ENCODE data around the gene VTCN1.

VTCN1 gene

GRCh38 chr1:117208580-117208979 is 2.1 kb downstream of the VTCN1 start:
- DNase-seq: no peak

- DNase-seq: no peak
Measured at GRCh38 chr1:117205368-117205767, 5.4 kb downstream of the VTCN1 start.

- no peak for DNase-seq
Measured at GRCh38 chr1:117201808-117202207, 8.9 kb downstream of the VTCN1 start.

GRCh38 chr1:117198097-117198496 is 12.6 kb downstream of the VTCN1 start:
- DNase-seq: no peak

- DNase-seq: no peak
Measured at GRCh38 chr1:117189726-117190125, 21.0 kb downstream of the VTCN1 start.

- no peak for DNase-seq
Measured at GRCh38 chr1:117188816-117189437, 21.8 kb downstream of the VTCN1 start.

GRCh38 chr1:117188170-117188815 is 22.4 kb downstream of the VTCN1 start:
- no peak for DNase-seq

GRCh38 chr1:117183112-117183511 is 27.6 kb downstream of the VTCN1 start:
- DNase-seq: no peak

- DNase-seq: no peak
Measured at GRCh38 chr1:117182319-117182718, 28.4 kb downstream of the VTCN1 start.

GRCh38 chr1:117181630-117182041 is 29.1 kb downstream of the VTCN1 start:
- DNase-seq: no peak

- DNase-seq: no peak
Measured at GRCh38 chr1:117180147-117180967, 30.4 kb downstream of the VTCN1 start.

GRCh38 chr1:117179471-117179870 is 31.3 kb downstream of the VTCN1 start:
- no peak for DNase-seq

GRCh38 chr1:117178756-117179155 is 32.0 kb downstream of the VTCN1 start:
- DNase-seq: no peak

GRCh38 chr1:117177376-117177775 is 33.4 kb downstream of the VTCN1 start:
- DNase-seq: no peak

- no peak for DNase-seq
Measured at GRCh38 chr1:117176579-117176978, 34.1 kb downstream of the VTCN1 start.

GRCh38 chr1:117174851-117175250 is 35.9 kb downstream of the VTCN1 start:
- no peak for DNase-seq

- no peak for DNase-seq
Measured at GRCh38 chr1:117173691-117174090, 37.0 kb downstream of the VTCN1 start.

- no peak for DNase-seq
Measured at GRCh38 chr1:117173006-117173405, 37.7 kb downstream of the VTCN1 start.

- DNase-seq: no peak
Measured at GRCh38 chr1:117171900-117172511, 38.7 kb downstream of the VTCN1 start.

GRCh38 chr1:117169871-117170596 is 40.7 kb downstream of the VTCN1 start:
- DNase-seq: no peak

GRCh38 chr1:117167402-117167801 is 43.3 kb downstream of the VTCN1 start:
- DNase-seq: no peak

- no peak for DNase-seq
Measured at GRCh38 chr1:117166076-117166475, 44.7 kb downstream of the VTCN1 start.

GRCh38 chr1:117164209-117164608 is 46.5 kb downstream of the VTCN1 start:
- no peak for DNase-seq
